ENCODE results near the gene YES1. TPM values are rescaled to one million over a fixed set of nuclear protein-coding genes. Genes with fewer than 3 reads are reported as not detected.

The YES1 gene
- total and polyA plus RNA-seq, 2 of the 13 experiments (the other 11 are each of a cell fraction or from before 2014, with no cell fraction given): 17.2 to 70.8 TPM

DNA sequence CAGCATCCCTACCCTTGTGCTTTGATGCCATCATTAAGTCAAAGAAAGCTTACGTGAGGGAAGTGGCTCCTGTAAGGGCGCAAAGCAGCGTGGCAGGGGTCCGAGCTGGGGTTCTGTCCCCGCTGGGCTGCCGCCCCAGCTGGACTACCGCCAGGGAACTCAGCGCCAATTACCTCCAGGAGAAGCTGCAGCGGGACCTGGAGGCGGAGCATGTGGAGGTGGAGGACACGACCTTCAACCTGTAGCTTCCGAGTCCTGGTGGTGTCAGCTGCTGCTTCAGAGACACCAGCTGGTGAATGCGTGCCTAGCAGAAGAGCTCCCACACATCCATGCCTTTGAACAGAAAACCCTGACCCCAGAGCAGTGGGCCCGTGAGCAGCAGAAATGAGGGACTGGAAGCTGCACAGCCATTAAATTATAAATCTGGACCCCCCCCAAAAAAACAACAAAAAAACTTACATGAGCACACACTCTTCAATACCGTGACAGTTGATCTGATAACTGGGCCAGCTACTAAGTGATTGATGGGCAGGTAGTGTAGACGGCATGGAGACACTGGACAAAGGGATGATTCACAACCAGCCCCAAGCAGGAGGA lies 20.1 kb upstream of the YES1 start (continued):
- TF ChIP-seq PATZ1 (CRISPR knock-in tag; IDR thresholded peaks at IDR 0.05) (peak; percentile 52; the same call in 1 of the 2 replicates), DMTF1 (CRISPR knock-in tag; IDR thresholded peaks at IDR 0.05) (no peak), ZBTB49 (CRISPR knock-in tag; IDR thresholded peaks at IDR 0.05; ENCODE audit: borderline replicate concordance) (no peak), ZBTB7A (CRISPR knock-in tag; IDR thresholded peaks at IDR 0.05) (no peak), ZNF350 (CRISPR knock-in tag; IDR thresholded peaks at IDR 0.05; ENCODE audit: borderline replicate concordance, low read depth) (peak; percentile 52; the same call in 1 of the 2 replicates), ZFP36 (IDR thresholded peaks at IDR 0.05; ENCODE audit: borderline replicate concordance, low read depth, low read length, partially characterized antibody) (no peak), HDAC1 (CRISPR knock-in tag; IDR thresholded peaks at IDR 0.05) (peak; percentile 49; the same call in 1 of the 2 replicates), ZNF335 (CRISPR knock-in tag; IDR thresholded peaks at IDR 0.05) (no peak), NFIB (CRISPR knock-in tag; IDR thresholded peaks at IDR 0.05; ENCODE audit: borderline replicate concordance) (no peak), ZSCAN5A (CRISPR knock-in tag; IDR thresholded peaks at IDR 0.05; ENCODE audit: borderline replicate concordance) (no peak), ATRX (CRISPR knock-in tag; IDR thresholded peaks at IDR 0.05; ENCODE audit: borderline replicate concordance) (no peak), ZNF710 (CRISPR knock-in tag; IDR thresholded peaks at IDR 0.05; ENCODE audit: borderline replicate concordance) (no peak)
- TF ChIP-seq, protein P1, sequence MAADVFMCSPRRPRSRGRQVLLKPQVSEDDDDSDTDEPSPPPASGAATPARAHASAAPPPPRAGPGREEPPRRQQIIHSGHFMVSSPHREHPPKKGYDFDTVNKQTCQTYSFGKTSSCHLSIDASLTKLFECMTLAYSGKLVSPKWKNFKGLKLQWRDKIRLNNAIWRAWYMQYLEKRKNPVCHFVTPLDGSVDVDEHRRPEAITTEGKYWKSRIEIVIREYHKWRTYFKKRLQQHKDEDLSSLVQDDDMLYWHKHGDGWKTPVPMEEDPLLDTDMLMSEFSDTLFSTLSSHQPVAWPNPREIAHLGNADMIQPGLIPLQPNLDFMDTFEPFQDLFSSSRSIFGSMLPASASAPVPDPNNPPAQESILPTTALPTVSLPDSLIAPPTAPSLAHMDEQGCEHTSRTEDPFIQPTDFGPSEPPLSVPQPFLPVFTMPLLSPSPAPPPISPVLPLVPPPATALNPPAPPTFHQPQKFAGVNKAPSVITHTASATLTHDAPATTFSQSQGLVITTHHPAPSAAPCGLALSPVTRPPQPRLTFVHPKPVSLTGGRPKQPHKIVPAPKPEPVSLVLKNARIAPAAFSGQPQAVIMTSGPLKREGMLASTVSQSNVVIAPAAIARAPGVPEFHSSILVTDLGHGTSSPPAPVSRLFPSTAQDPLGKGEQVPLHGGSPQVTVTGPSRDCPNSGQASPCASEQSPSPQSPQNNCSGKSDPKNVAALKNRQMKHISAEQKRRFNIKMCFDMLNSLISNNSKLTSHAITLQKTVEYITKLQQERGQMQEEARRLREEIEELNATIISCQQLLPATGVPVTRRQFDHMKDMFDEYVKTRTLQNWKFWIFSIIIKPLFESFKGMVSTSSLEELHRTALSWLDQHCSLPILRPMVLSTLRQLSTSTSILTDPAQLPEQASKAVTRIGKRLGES (CRISPR knock-in tag; IDR thresholded peaks at IDR 0.05; ENCODE audit: borderline replicate concordance): no peak

All from HepG2 (cell line).